Activated T-helper 1 cell treated with anti-CD3 and anti-CD28 coated beads, Interleukin-12 subunit alpha, Interleukin-12 subunit beta, Interleukin-2, Interleukin-4 antibody, amounts not matched to agents 30 ng/mL and 10 ng/mL and 1 ng/mL, durations not matched to agents 14 hours and 24 hours and 36 hours (primary cell): ENCODE results near the gene RNF224. TPM values are rescaled to one million over a fixed set of nuclear protein-coding genes. Genes with fewer than 3 reads are reported as not detected.

Source experiments
- DNase-seq: peaks from one replicate; pipeline ENCODE4 v3.0.0; 2021; ENCODE audit warnings: low spot score
- H3K27ac Mint-ChIP-seq: one replicate; pipeline ENCODE4 v1.8.0; 2021; ENCODE audit warnings: mild to moderate bottlenecking, mixed read lengths
- H3K27me3 Mint-ChIP-seq: one replicate; pipeline ENCODE4 v1.8.0; 2022; ENCODE audit warnings: mild to moderate bottlenecking, moderate library complexity, mixed read lengths; ENCODE audit not compliant: insufficient read depth
- H3K36me3 Mint-ChIP-seq: one replicate; pipeline ENCODE4 v1.8.0; 2021; ENCODE audit warnings: low read depth, mixed read lengths
- H3K4me1 Mint-ChIP-seq: one replicate; pipeline ENCODE4 v1.8.0; 2021; ENCODE audit warnings: low read depth, mixed read lengths
- H3K4me3 Mint-ChIP-seq: one replicate; pipeline ENCODE4 v1.8.0; 2021; ENCODE audit warnings: mild to moderate bottlenecking, moderate library complexity, mixed read lengths
- H3K9me3 Mint-ChIP-seq: one replicate; pipeline ENCODE4 v1.8.0; 2021; ENCODE audit warnings: mixed read lengths
- intact Hi-C: fragments of 100-400 bp; cut with micrococcal nuclease; formaldehyde crosslinking; loops from one replicate; pipeline ENCODE4 v1.15.1; 2024
- total RNA-seq: library from RNA; stranded (reverse); gene quantifications from 2 replicates; pipeline ENCODE4 v1.2.3, GENCODE V29; 2022

The RNF224 gene
- total RNA-seq, 1 donor from 2014 or later, result 0.29 TPM

GRCh38 chr9:137221095-137221505 lies 6.2 kb upstream of the RNF224 start:
- H3K36me3 Mint-ChIP-seq, result no peaks in the 10 kb centered on the region
- H3K9me3 Mint-ChIP-seq, result no peaks in the 10 kb centered on the region
- no peaks in the 10 kb centered on the region for H3K4me1 Mint-ChIP-seq
- peak overlapping the region; percentile 62 for H3K4me3 Mint-ChIP-seq
- DNase-seq, result no peak
- intact Hi-C loops, result loop anchor here (5.0 kb wide), 1 partner anchor 194 kb away; the partner anchor contains the start of gene ABCA2
- H3K27ac Mint-ChIP-seq, result no peak overlapping the region
- no peaks in the 10 kb centered on the region for H3K27me3 Mint-ChIP-seq

- no peak overlapping the region for H3K27ac Mint-ChIP-seq
- DNase-seq, result no peak
- H3K9me3 Mint-ChIP-seq, result no peaks in the 10 kb centered on the region
- H3K36me3 Mint-ChIP-seq, result no peaks in the 10 kb centered on the region
- intact Hi-C loops, result loop anchor here (2.0 to 5.0 kb wide), 4 partner anchors 65 to 683 kb away; partner anchors contain the start of genes ABCA2 and PHPT1
- H3K4me3 Mint-ChIP-seq, result no peak overlapping the region
- no peaks in the 10 kb centered on the region for H3K27me3 Mint-ChIP-seq
- no peaks in the 10 kb centered on the region for H3K4me1 Mint-ChIP-seq
Observed at GRCh38 chr9:137221506-137222111, 5.7 kb upstream of the RNF224 start.

- Mint-ChIP-seq H3K4me1 (peaks cover 1% of the 10 kb centered on the region), H3K36me3 (no peaks in the 10 kb centered on the region), H3K9me3 (no peaks in the 10 kb centered on the region), H3K27me3 (no peaks in the 10 kb centered on the region), H3K27ac (peak within 1 kb of the TSS; percentile 78), H3K4me3 (peak within 1 kb of the TSS; percentile 84)
- DNase-seq, result peak; percentile 11
- intact Hi-C loops, result loop anchor here (1.0 to 5.0 kb wide), 14 partner anchors 14 to 684 kb away; partner anchors contain the start of genes ABCA2, ANAPC2, EDF1 and NDOR1
Observed at GRCh38 chr9:137222190-137223077, 4.9 kb upstream of the RNF224 start, which contains the start of gene RNF208. Gene RNF208 (minus strand): TSS chr9:137222240. CDS start chr9:137221212, 1,028 bp downstream.

- no peaks in the 10 kb centered on the region for H3K9me3 Mint-ChIP-seq
- peaks cover 5% of the 10 kb centered on the region for H3K4me1 Mint-ChIP-seq
- peak; percentile 98 for DNase-seq
- no peaks in the 10 kb centered on the region for H3K27me3 Mint-ChIP-seq
- H3K36me3 Mint-ChIP-seq, result no peaks in the 10 kb centered on the region
- peak overlapping the region; percentile 78 for H3K27ac Mint-ChIP-seq
- H3K4me3 Mint-ChIP-seq, result peak overlapping the region; percentile 84
- intact Hi-C loops, result loop anchor here (1.0 to 5.0 kb wide), 14 partner anchors 13 to 685 kb away; partner anchors contain the start of genes ABCA2, ANAPC2, EDF1 and NDOR1
Observed at GRCh38 chr9:137223078-137223970, 4.0 kb upstream of the RNF224 start.

GRCh38 chr9:137224830-137225694 lies 2.2 kb upstream of the RNF224 start, which contains the start of gene CYSRT1:
Gene CYSRT1 (plus strand): TSS chr9:137225174. CDS start chr9:137225622, 448 bp downstream.
- peak; percentile 19 for DNase-seq
- Mint-ChIP-seq H3K9me3 (no peaks in the 10 kb centered on the region), H3K4me1 (peaks cover 5% of the 10 kb centered on the region), H3K4me3 (peak within 1 kb of the TSS; percentile 84), H3K27me3 (no peaks in the 10 kb centered on the region), H3K27ac (peak within 1 kb of the TSS; percentile 67), H3K36me3 (no peaks in the 10 kb centered on the region)
- intact Hi-C loops, result loop anchor here (5.0 kb wide), 1 partner anchor 198 kb away; the partner anchor contains the start of gene ABCA2

- Mint-ChIP-seq H3K4me1 (peaks cover 5% of the 10 kb centered on the region), H3K4me3 (no peak overlapping the region), H3K27ac (no peak overlapping the region), H3K9me3 (no peaks in the 10 kb centered on the region), H3K27me3 (no peaks in the 10 kb centered on the region), H3K36me3 (no peaks in the 10 kb centered on the region)
- no peak for DNase-seq
- intact Hi-C loops, result no loop called here
Observed at GRCh38 chr9:137225699-137226331, 1.5 kb upstream of the RNF224 start.

GRCh38 chr9:137226338-137227053 lies 806 bp upstream of the RNF224 start:
- intact Hi-C loops, result loop anchor here (1.0 kb wide), 3 partner anchors 10 to 108 kb away; no protein-coding TSS in a partner anchor
- H3K36me3 Mint-ChIP-seq, result no peaks in the 10 kb centered on the region
- no peak for DNase-seq
- no peak overlapping the region for H3K4me3 Mint-ChIP-seq
- no peaks in the 10 kb centered on the region for H3K27me3 Mint-ChIP-seq
- peaks cover 5% of the 10 kb centered on the region for H3K4me1 Mint-ChIP-seq
- H3K9me3 Mint-ChIP-seq, result no peaks in the 10 kb centered on the region
- H3K27ac Mint-ChIP-seq, result no peak overlapping the region

- no peak for DNase-seq
- Mint-ChIP-seq H3K27ac (no peak overlapping the region), H3K4me1 (peaks cover 5% of the 10 kb centered on the region), H3K36me3 (no peaks in the 10 kb centered on the region), H3K4me3 (no peak overlapping the region), H3K9me3 (no peaks in the 10 kb centered on the region), H3K27me3 (no peaks in the 10 kb centered on the region)
- intact Hi-C loops, result loop anchor here (1.0 kb wide), 3 partner anchors 8 to 110 kb away; no protein-coding TSS in a partner anchor
Observed at GRCh38 chr9:137227853-137228505, 677 bp downstream of the RNF224 start.

- no peak for DNase-seq
- intact Hi-C loops, result no loop called here
- Mint-ChIP-seq H3K9me3 (no peaks in the 10 kb centered on the region), H3K36me3 (no peaks in the 10 kb centered on the region), H3K27ac (no peak overlapping the region), H3K4me3 (no peak overlapping the region), H3K4me1 (peaks cover 5% of the 10 kb centered on the region), H3K27me3 (no peaks in the 10 kb centered on the region)
Observed at GRCh38 chr9:137228506-137228967, 1.2 kb downstream of the RNF224 start.
